ENCODE measurements around the gene TSPAN2.

DNA sequence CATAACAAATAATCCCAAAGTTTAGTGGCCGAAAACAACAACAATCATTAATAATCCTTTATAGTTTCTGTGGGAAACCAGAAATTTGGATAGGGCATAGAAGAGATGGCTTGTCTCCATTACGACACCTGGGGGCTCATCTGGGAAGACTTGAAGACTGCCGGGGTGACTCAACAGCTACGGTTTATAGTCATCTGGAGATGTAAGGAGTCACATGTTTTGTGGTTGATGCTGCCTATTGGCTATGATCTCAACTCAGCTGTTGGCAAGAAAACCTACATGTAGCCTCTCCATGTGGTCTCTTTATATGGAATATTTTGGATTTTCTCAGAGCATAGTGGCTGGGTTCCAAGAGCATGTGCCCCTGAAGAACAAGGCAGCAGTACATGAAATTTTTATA lies 29.3 kb upstream of the TSPAN2 start:
- TF ChIP-seq CTCF (IDR thresholded peaks at IDR 0.05), result no peak
- TF ChIP-seq POLR2A (IDR thresholded peaks at IDR 0.05), result no peak
- no peak for TF ChIP-seq POLR2AphosphoS5 (IDR thresholded peaks at IDR 0.05)
